ENCODE results near the gene CCDC3. TPM values are rescaled to one million over a fixed set of nuclear protein-coding genes. Genes with fewer than 3 reads are reported as not detected.

The CCDC3 gene
- polyA plus RNA-seq, 1 donor from 2014 or later = 3.8 TPM

GRCh38 chr10:12934777-12935176, 66.7 kb downstream of the CCDC3 start:
- H3K4me3 ChIP-seq (ENCODE audit: low read length) = no peak overlapping the region
- H2AFZ ChIP-seq (ENCODE audit: low read depth, low read length) = no peak overlapping the region
- TF ChIP-seq SMC3 (conservative IDR thresholded peaks at IDR 0.05; ENCODE audit: poor library complexity) = no peak
- TF ChIP-seq EP300 (conservative IDR thresholded peaks at IDR 0.05; ENCODE audit: poor library complexity, severe bottlenecking) = no peak
- TF ChIP-seq POLR2AphosphoS5 (IDR thresholded peaks at IDR 0.05) = no peak
- TF ChIP-seq TAF1 (IDR thresholded peaks at IDR 0.05; ENCODE audit: low read depth) = no peak
- no peak for TF ChIP-seq MXI1 (conservative IDR thresholded peaks at IDR 0.05; ENCODE audit: poor library complexity, severe bottlenecking)
- TF ChIP-seq, protein P1, sequence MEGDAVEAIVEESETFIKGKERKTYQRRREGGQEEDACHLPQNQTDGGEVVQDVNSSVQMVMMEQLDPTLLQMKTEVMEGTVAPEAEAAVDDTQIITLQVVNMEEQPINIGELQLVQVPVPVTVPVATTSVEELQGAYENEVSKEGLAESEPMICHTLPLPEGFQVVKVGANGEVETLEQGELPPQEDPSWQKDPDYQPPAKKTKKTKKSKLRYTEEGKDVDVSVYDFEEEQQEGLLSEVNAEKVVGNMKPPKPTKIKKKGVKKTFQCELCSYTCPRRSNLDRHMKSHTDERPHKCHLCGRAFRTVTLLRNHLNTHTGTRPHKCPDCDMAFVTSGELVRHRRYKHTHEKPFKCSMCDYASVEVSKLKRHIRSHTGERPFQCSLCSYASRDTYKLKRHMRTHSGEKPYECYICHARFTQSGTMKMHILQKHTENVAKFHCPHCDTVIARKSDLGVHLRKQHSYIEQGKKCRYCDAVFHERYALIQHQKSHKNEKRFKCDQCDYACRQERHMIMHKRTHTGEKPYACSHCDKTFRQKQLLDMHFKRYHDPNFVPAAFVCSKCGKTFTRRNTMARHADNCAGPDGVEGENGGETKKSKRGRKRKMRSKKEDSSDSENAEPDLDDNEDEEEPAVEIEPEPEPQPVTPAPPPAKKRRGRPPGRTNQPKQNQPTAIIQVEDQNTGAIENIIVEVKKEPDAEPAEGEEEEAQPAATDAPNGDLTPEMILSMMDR (IDR thresholded peaks at IDR 0.05; ENCODE audit: poor library complexity, severe bottlenecking) = no peak
- no peak for TF ChIP-seq EZH2 (IDR thresholded peaks at IDR 0.05; ENCODE audit: borderline replicate concordance, insufficient read depth, low read length, poor library complexity, severe bottlenecking)
- TF ChIP-seq, protein P2, sequence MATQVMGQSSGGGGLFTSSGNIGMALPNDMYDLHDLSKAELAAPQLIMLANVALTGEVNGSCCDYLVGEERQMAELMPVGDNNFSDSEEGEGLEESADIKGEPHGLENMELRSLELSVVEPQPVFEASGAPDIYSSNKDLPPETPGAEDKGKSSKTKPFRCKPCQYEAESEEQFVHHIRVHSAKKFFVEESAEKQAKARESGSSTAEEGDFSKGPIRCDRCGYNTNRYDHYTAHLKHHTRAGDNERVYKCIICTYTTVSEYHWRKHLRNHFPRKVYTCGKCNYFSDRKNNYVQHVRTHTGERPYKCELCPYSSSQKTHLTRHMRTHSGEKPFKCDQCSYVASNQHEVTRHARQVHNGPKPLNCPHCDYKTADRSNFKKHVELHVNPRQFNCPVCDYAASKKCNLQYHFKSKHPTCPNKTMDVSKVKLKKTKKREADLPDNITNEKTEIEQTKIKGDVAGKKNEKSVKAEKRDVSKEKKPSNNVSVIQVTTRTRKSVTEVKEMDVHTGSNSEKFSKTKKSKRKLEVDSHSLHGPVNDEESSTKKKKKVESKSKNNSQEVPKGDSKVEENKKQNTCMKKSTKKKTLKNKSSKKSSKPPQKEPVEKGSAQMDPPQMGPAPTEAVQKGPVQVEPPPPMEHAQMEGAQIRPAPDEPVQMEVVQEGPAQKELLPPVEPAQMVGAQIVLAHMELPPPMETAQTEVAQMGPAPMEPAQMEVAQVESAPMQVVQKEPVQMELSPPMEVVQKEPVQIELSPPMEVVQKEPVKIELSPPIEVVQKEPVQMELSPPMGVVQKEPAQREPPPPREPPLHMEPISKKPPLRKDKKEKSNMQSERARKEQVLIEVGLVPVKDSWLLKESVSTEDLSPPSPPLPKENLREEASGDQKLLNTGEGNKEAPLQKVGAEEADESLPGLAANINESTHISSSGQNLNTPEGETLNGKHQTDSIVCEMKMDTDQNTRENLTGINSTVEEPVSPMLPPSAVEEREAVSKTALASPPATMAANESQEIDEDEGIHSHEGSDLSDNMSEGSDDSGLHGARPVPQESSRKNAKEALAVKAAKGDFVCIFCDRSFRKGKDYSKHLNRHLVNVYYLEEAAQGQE (IDR thresholded peaks at IDR 0.05; ENCODE audit: borderline replicate concordance) = no peak
- no peak for TF ChIP-seq RAD21 (conservative IDR thresholded peaks at IDR 0.05)
- H3K9ac ChIP-seq (ENCODE audit: low read length) = no peak overlapping the region
- H3K4me2 ChIP-seq (ENCODE audit: low read length) = no peak overlapping the region
- no peaks in the 10 kb centered on the region for H3K9me2 ChIP-seq (ENCODE audit: insufficient read depth, low read length)
- H4K20me1 ChIP-seq (ENCODE audit: insufficient read depth) = no peaks in the 10 kb centered on the region
- no peaks in the 10 kb centered on the region for H3K27me3 ChIP-seq (ENCODE audit: insufficient read depth, low read depth, low read length)
- H3F3A ChIP-seq (ENCODE audit: insufficient read depth, low read length, poor library complexity, severe bottlenecking) = no peaks in the 10 kb centered on the region
- no peaks in the 10 kb centered on the region for H3K36me3 ChIP-seq (ENCODE audit: insufficient read depth, low read length)
- no peaks in the 10 kb centered on the region for H3K79me2 ChIP-seq (replicated peaks; ENCODE audit: insufficient read depth, low read length)
- no peaks in the 10 kb centered on the region for H3K9me3 ChIP-seq (ENCODE audit: low read length)
- no peak overlapping the region for H3K27ac ChIP-seq (ENCODE audit: low read length)

DNA sequence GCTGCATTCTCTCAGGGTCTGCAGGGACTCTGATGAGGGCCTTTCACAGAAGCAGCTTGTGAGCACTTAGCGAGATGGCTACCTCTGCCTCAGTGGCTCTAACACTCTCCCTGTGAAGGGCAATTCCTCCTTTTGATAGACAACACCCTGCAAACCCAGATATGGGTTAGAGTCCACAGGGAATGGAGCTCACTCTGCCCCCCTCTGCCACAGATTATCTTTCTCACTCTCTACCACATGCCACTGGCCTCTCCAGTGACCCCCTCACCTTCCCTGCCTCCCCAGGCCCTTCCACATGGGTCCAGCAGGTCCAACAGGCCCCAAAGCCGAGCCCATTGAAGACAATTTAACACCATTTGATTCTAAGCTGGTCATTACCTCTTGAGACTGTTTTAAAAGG, 72.1 kb downstream of the CCDC3 start:
- no peak overlapping the region for H2AFZ ChIP-seq (ENCODE audit: low read depth, low read length)
- no peak overlapping the region for H3K9ac ChIP-seq (ENCODE audit: low read length)
- no peak overlapping the region for H3K27ac ChIP-seq (ENCODE audit: low read length)
- TF ChIP-seq POLR2AphosphoS5 (IDR thresholded peaks at IDR 0.05) = no peak
- TF ChIP-seq, protein P1 (IDR thresholded peaks at IDR 0.05; ENCODE audit: poor library complexity, severe bottlenecking) = no peak
- no peak for TF ChIP-seq MXI1 (conservative IDR thresholded peaks at IDR 0.05; ENCODE audit: poor library complexity, severe bottlenecking)
- TF ChIP-seq EP300 (conservative IDR thresholded peaks at IDR 0.05; ENCODE audit: poor library complexity, severe bottlenecking) = no peak
- TF ChIP-seq, protein P2 (IDR thresholded peaks at IDR 0.05; ENCODE audit: borderline replicate concordance) = no peak
- no peak for TF ChIP-seq RAD21 (conservative IDR thresholded peaks at IDR 0.05)
- no peak for TF ChIP-seq TAF1 (IDR thresholded peaks at IDR 0.05; ENCODE audit: low read depth)
- no peak for TF ChIP-seq EZH2 (IDR thresholded peaks at IDR 0.05; ENCODE audit: borderline replicate concordance, insufficient read depth, low read length, poor library complexity, severe bottlenecking)
- TF ChIP-seq SMC3 (conservative IDR thresholded peaks at IDR 0.05; ENCODE audit: poor library complexity) = no peak
- H3K36me3 ChIP-seq (ENCODE audit: insufficient read depth, low read length) = no peaks in the 10 kb centered on the region
- H4K20me1 ChIP-seq (ENCODE audit: insufficient read depth) = no peaks in the 10 kb centered on the region
- H3F3A ChIP-seq (ENCODE audit: insufficient read depth, low read length, poor library complexity, severe bottlenecking) = no peaks in the 10 kb centered on the region
- no peaks in the 10 kb centered on the region for H3K9me2 ChIP-seq (ENCODE audit: insufficient read depth, low read length)
- H3K27me3 ChIP-seq (ENCODE audit: insufficient read depth, low read depth, low read length) = no peaks in the 10 kb centered on the region
- H3K4me2 ChIP-seq (ENCODE audit: low read length) = no peak overlapping the region
- H3K4me3 ChIP-seq (ENCODE audit: low read length) = no peak overlapping the region
- no peaks in the 10 kb centered on the region for H3K9me3 ChIP-seq (ENCODE audit: low read length)
- H3K79me2 ChIP-seq (replicated peaks; ENCODE audit: insufficient read depth, low read length) = no peaks in the 10 kb centered on the region

All from neural cell (in vitro differentiated cells).